Esophagus muscularis mucosa (tissue), 3 donors: ENCODE measurements around the gene C11orf97.

Experiments
- POLR2A ChIP-seq: fragments of 450-650 bp; IDR thresholded peaks from one replicate; pipeline ENCODE4 v1.6.1; 2017; ENCODE audit warnings: antibody characterized with exemption, moderate library complexity, mild to moderate bottlenecking, low read depth
- TF ChIP-seq, protein P1 (sequence below), 3 experiments: fragments of 200-600 bp in 2 of 3; fragments of 450-650 bp in 1 of 3; sonication (generic) in 2 of 3; IDR thresholded peaks; one replicate each; pipeline ENCODE4 v1.5.1; 2017 to 2019; ENCODE audit warnings: antibody characterized with exemption in 3 of 3, mild to moderate bottlenecking in 2 of 3, moderate library complexity in 1 of 3

- TF ChIP-seq, protein P1, sequence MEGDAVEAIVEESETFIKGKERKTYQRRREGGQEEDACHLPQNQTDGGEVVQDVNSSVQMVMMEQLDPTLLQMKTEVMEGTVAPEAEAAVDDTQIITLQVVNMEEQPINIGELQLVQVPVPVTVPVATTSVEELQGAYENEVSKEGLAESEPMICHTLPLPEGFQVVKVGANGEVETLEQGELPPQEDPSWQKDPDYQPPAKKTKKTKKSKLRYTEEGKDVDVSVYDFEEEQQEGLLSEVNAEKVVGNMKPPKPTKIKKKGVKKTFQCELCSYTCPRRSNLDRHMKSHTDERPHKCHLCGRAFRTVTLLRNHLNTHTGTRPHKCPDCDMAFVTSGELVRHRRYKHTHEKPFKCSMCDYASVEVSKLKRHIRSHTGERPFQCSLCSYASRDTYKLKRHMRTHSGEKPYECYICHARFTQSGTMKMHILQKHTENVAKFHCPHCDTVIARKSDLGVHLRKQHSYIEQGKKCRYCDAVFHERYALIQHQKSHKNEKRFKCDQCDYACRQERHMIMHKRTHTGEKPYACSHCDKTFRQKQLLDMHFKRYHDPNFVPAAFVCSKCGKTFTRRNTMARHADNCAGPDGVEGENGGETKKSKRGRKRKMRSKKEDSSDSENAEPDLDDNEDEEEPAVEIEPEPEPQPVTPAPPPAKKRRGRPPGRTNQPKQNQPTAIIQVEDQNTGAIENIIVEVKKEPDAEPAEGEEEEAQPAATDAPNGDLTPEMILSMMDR (IDR thresholded peaks at IDR 0.05), result no peak
- no peak for TF ChIP-seq POLR2A
Measured at GRCh38 chr11:94526645-94527438, 14.6 kb downstream of the C11orf97 start.
